ENCODE data around the gene EFHC1.

The EFHC1 gene

DNA sequence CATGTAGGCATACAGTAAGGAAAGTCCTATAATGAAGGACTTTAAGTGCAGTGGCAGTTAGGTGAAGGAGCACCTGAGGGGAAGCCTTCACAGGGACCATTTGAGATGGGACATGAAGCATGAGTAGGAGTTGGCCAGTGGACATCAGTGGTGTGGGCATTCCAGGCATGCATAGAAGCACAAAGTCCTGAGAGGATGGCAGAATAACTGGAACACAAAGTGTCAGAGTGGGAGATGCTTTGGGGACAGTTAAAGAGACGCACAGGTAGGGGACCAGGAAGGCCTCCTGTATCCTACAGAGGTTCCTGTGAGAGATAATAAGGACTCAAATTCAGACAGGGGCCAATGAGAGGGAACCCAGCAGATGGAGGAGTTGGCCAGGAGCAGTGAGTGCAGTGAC, 26.4 kb upstream of the EFHC1 start:
- TF ChIP-seq, protein P1, sequence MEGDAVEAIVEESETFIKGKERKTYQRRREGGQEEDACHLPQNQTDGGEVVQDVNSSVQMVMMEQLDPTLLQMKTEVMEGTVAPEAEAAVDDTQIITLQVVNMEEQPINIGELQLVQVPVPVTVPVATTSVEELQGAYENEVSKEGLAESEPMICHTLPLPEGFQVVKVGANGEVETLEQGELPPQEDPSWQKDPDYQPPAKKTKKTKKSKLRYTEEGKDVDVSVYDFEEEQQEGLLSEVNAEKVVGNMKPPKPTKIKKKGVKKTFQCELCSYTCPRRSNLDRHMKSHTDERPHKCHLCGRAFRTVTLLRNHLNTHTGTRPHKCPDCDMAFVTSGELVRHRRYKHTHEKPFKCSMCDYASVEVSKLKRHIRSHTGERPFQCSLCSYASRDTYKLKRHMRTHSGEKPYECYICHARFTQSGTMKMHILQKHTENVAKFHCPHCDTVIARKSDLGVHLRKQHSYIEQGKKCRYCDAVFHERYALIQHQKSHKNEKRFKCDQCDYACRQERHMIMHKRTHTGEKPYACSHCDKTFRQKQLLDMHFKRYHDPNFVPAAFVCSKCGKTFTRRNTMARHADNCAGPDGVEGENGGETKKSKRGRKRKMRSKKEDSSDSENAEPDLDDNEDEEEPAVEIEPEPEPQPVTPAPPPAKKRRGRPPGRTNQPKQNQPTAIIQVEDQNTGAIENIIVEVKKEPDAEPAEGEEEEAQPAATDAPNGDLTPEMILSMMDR (IDR thresholded peaks at IDR 0.05; ENCODE audit: low read depth, low read length): no peak
- no peaks in the 10 kb centered on the region for H3K27me3 ChIP-seq
- H3K36me3 ChIP-seq: peaks cover 6% of the 10 kb centered on the region
- peaks cover 29% of the 10 kb centered on the region for H3K4me1 ChIP-seq
- no peak overlapping the region for H3K4me3 ChIP-seq (ENCODE audit: low read depth, low read length)
- no peaks in the 10 kb centered on the region for H3K9me3 ChIP-seq
- no peak for DNase-seq

DNA sequence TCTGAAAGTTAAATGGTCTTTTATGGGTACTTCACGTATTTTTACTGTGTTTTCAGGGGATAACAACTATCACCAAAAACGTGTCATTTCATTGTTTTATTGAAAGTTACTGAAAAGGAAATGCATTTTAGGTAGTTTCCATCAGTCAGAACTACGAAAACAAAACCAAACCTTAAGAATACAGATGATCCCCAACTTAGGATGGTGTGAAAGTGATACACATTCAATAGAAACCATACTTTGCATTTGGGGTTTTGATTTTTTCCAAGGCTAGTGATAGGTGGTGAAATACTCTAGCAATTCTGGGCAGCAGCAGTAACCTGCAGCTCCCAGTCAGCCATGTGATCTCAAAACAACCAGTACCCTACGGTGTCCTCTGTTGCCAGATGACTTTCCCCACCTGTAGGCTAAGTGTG, 25.9 kb upstream of the EFHC1 start:
- no peak for DNase-seq

DNA sequence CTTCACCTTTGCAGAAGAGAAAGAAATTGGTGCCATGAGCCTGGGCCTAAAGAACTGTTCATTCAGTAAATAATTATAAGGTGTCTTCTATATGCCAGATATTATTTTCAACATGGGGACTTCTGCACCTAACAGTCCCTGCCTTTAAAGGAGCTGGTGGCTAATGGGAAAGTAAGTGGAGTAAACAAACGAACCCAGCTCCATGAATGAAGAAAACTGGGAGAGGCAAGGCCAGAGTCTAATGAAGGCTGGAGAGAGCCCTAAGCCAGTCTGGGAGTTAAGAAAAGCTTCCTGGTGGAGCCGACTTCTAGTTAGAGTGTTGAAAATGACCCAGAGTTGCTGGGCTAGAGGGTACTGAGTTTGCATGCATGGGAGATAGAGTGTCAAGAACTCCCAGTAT, 24.2 kb upstream of the EFHC1 start:
- DNase-seq: no peak
- Histone ChIP-seq H3K27me3 (no peaks in the 10 kb centered on the region), H3K4me3 (ENCODE audit: low read depth, low read length) (no peak overlapping the region), H3K9me3 (no peaks in the 10 kb centered on the region), H3K36me3 (peaks cover 11% of the 10 kb centered on the region), H3K4me1 (peaks cover 37% of the 10 kb centered on the region)
- TF ChIP-seq, protein P1 (IDR thresholded peaks at IDR 0.05; ENCODE audit: low read depth, low read length): no peak

More for the DNA sequence above, 25.9 kb upstream of the EFHC1 start:
- no peaks in the 10 kb centered on the region for H3K9me3 ChIP-seq
- peaks cover 6% of the 10 kb centered on the region for H3K36me3 ChIP-seq
- no peak overlapping the region for H3K4me3 ChIP-seq (ENCODE audit: low read depth, low read length)
- no peaks in the 10 kb centered on the region for H3K27me3 ChIP-seq
- TF ChIP-seq, protein P1 (IDR thresholded peaks at IDR 0.05; ENCODE audit: low read depth, low read length): no peak
- peaks cover 29% of the 10 kb centered on the region for H3K4me1 ChIP-seq

DNA sequence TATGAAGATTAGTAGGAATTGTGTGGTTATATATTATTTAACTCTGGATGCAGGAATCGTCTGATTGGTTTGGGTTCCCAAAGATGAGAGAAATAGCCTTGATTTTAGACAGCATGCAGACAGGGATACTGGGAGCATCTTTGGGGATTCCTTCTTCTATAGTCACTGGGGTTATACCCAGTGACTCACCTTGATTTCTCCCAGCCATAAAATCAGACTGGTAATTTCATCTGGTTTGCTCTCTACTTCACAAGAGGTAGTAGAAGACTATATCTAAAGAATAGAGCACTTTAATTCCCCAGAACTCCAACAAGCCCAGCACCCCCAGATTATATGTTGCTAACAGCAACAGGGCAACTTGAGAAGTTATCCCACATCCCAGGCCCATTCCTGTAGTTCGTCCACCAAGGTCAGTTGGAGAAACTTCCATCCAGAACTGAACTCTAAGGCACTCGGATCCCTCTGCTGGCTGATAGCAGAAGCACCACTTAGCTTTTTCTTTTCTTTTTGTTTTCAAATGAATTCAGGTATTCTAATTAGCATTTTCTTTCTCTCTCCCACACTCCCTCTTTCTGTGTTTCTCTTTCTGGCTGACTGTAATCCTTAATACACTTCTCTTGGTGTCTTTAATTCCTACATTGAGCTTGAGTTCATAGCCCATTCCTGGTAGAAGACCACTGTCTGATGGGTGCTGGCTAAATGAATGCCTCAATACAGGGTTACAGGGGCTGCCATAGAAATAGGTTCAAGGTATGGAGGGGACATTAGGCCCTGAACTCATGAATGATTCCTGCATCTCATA, 20.4 kb upstream of the EFHC1 start:
- Histone ChIP-seq H3K36me3 (peaks cover 34% of the 10 kb centered on the region), H3K4me3 (ENCODE audit: low read depth, low read length) (no peak overlapping the region), H3K4me1 (peaks cover 45% of the 10 kb centered on the region), H3K9me3 (no peaks in the 10 kb centered on the region), H3K27me3 (no peaks in the 10 kb centered on the region)
- TF ChIP-seq, protein P1 (IDR thresholded peaks at IDR 0.05; ENCODE audit: low read depth, low read length): peak; percentile 88
- peak; percentile 59 for DNase-seq

DNA sequence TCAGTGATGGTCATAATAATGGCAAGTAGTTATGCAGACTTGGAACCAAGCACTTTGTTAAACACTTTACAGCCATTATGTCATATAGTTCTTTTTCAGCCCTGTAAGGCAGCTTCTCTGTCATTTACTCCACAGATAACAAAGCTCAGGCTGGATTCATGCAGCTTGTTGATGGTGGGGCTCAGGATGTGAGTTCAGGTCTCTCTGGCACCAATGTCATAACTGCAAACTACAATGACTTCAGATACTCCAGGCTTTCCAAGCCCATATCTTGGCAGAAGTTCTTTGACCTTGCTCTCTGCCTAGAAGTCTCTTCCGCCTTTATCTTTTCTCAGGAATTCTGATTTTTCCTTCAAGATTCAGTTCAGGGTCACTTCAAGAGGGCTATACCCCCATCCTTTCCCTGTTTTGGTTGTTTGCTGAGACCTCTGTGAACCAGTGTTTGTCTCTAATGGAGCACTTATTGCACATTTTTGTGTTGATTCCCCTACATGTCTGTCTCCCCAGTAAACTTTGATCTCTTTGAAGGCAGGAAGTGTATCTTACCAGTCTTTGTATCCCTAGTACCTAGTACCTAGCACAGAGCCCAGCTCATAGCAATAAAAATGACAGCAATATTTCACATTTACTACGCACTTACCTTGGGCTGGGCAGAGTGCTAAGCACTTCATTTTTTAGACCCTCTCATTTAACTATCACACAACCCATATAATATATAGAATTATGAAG, 19.7 kb upstream of the EFHC1 start:
- no peaks in the 10 kb centered on the region for H3K9me3 ChIP-seq
- H3K36me3 ChIP-seq: peaks cover 42% of the 10 kb centered on the region
- TF ChIP-seq, protein P1 (IDR thresholded peaks at IDR 0.05; ENCODE audit: low read depth, low read length): no peak
- DNase-seq: no peak
- no peak overlapping the region for H3K4me3 ChIP-seq (ENCODE audit: low read depth, low read length)
- H3K27me3 ChIP-seq: no peaks in the 10 kb centered on the region
- peaks cover 47% of the 10 kb centered on the region for H3K4me1 ChIP-seq

DNA sequence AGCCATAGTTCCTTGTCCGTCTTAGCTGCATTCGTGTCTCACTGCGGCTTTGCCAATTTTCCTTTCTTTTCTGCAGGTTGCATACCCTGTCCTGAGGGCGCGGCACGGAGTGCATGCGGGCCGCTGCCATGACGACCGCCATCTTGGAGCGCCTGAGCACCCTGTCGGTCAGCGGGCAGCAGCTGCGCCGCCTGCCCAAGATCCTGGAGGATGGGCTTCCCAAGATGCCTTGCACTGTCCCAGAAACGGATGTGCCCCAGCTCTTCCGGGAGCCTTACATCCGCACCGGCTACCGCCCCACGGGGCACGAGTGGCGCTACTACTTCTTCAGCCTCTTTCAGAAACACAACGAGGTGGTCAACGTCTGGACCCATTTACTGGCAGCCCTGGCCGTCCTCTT, 17.1 kb upstream of the EFHC1 start:
- H3K4me1 ChIP-seq: peaks cover 43% of the 10 kb centered on the region
- TF ChIP-seq, protein P1 (IDR thresholded peaks at IDR 0.05; ENCODE audit: low read depth, low read length): no peak
- H3K36me3 ChIP-seq: peaks cover 46% of the 10 kb centered on the region
- H3K9me3 ChIP-seq: no peaks in the 10 kb centered on the region
- no peak for DNase-seq
- no peak overlapping the region for H3K4me3 ChIP-seq (ENCODE audit: low read depth, low read length)
- no peaks in the 10 kb centered on the region for H3K27me3 ChIP-seq

Measured in BE2C (cell line).